ENCODE data around the gene GPX4.
"Not testable (repeated sequence)": the region's sequence is repeated elsewhere in the genome, so short reads cannot be mapped to it uniquely, and the experiment has no call there.

GPX4 gene

DNA sequence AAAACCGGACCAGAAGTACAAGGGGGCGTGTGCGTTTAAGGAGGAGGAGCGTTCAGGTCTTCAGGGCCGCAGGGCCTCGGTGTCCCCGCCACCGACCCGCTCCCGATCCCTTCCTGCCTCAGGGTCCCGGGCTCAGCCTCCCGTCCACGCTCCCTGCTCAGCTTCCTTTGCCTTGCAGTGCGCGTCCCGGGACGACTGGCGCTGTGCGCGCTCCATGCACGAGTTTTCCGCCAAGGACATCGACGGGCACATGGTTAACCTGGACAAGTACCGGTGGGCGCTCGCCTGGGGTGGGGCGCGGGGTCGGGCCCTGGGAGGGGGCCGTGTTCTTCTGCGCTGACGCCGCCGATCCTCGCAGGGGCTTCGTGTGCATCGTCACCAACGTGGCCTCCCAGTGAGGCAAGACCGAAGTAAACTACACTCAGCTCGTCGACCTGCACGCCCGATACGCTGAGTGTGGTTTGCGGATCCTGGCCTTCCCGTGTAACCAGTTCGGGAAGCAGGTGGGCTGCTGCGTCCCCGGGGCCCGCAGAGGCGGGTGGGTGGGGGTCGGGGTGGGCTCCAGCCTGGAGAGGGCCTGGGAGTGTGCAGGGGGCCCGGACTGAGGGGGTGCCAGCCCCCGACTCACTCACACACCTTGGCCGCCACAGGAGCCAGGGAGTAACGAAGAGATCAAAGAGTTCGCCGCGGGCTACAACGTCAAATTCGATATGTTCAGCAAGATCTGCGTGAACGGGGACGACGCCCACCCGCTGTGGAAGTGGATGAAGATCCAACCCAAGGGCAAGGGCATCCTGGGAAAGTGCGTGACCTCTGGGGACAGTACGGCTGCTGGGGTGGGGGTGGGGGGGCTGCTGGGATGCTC, 1.4 kb downstream of the GPX4 start:
- DNase-seq, result no peak

DNA sequence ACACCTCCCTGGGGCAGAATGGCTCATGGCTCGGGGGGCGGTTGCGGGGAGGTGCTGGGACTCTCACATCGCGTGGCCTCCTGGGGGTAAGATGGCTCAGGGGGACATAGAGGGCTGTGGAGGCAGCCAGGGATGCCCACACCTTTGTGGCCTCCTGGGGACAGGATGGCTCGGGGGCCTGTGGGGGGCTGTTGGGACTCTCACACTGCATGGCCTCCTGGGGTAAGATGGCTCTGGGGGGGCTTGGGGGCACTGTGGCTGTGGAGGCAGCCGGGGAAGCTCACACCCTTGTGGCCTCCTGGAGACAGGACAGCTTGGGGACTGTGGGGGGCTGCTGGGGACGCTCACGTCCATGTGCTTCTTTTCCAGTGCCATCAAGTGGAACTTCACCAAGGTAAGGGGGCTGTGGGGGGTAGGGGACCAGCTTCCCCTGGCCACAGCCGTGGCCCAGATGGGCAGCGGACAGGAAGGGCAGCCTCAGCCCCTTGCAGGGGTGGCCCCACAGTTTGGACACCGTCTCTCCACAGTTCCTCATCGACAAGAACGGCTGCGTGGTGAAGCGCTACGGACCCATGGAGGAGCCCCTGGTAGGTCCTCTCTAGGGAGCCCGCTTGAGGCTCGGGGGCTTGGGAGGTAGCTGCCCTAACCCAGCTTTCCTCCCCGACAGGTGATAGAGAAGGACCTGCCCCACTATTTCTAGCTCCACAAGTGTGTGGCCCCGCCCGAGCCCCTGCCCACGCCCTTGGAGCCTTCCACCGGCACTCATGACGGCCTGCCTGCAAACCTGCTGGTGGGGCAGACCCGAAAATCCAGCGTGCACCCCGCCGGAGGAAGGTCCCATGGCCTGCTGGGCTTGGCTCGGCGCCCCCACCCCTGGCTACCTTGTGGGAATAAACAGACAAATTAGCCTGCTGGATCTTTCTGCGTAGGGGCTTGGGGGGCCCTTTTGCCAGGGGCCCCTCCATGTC, 2.4 kb downstream of the GPX4 start:
- DNase-seq, result no peak

DNA sequence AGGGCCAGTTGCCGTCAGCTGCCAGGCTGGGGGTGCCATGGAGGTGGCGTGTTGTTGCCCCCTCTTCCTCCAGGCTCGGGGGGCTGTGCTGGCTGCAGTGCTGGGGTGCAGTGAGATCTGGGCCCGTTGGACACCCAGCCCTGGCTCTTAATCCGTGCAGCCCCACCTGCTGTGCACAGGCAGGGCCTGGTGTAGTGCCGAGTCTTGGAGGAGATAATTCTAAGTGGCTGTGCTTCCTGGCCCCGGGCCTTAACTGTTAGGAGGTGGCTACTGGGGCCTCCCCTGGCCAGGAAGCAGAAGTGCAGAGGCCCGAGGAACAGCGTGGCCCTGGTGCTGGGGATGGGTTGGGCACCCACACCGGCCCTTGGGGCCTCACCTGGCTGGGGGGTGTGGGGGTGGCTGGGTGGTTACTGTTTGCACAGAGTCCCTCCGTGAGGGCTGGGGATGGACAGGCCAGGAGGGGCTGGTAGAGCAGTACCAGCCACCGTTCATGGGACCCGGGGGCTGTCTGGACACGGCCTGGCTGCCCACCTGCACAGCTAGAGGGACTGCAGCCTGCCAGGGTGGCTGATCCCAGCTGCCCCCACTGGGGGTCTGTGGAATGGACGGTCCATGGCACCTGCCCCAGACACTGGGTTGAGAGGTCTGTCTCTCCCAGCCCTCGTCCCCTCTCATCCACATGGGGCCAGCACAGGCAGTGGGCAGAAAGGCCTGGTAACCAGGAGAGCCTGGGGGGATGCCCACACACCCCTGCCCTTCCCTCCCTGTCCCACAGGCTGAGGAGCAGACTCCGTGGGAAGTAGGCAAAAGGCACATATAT, 3.3 kb downstream of the GPX4 start:
- DNase-seq, result no peak

DNA sequence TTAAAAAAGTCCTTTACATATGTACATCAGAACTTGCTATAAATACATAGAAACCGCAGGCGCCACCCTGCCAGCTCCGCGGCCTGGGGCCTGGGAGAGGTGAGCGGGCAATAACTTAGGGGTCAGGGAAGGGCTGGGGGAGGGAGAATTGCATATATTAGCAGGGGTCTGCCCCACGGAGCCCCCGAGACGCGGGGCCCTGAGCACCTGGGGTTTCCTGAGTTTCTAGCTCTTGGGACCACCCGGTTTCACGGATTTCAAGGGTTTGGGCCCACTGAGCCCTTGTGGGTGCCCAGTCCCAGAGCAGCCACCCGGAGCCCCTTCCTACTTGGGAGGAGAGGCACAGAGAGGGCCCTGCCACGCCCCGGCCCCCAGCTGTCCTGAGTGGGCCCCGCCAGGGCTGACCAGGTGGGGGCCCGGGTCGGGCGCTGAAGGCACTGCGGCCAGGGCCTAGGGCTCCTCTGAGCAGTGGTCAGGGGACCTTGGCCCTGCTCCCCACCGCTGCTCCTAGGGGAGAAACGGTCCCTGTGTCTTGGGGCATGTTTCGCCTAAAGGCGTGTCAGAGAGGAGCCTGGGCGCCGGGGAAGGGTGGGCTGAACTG, 4.0 kb downstream of the GPX4 start:
- DNase-seq, result no peak

DNA sequence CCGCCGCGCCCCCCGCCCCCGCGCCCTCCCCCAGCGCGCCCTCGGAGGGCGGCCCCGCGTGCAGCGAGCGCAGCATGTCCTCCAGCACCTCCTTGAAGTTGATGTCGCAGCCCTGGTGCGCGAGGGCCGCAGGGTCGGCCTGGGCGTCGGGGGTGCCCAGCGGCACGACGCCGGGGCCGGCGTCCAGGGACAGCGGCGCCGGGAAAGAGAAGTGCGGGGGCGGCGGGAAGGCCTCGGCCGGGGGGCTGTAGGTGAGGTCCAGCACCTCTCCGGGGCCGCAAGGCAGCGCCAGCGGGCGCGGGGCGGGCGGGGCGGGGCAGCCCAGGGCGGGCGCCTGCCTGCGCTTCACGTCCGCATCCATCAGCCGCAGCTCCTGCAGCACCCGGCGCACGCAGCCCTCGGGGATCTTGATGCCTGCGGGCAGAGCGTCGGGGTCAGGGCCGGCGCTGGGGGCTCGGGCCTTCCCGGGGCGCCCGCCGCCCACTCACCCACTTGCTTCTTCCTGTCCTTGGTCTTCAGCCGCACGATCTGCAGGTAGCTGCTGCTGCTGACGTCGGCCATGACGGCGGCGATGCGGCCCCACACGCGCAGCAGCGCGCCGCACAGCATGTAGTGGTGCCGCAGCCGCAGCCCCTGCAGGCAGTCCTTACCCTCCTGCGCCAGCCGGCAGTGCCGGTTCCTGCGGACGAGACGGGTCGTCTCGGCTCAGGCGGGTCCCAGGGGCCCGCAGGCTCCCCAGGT, 4.7 kb downstream of the GPX4 start:
- DNase-seq, result no peak

DNA sequence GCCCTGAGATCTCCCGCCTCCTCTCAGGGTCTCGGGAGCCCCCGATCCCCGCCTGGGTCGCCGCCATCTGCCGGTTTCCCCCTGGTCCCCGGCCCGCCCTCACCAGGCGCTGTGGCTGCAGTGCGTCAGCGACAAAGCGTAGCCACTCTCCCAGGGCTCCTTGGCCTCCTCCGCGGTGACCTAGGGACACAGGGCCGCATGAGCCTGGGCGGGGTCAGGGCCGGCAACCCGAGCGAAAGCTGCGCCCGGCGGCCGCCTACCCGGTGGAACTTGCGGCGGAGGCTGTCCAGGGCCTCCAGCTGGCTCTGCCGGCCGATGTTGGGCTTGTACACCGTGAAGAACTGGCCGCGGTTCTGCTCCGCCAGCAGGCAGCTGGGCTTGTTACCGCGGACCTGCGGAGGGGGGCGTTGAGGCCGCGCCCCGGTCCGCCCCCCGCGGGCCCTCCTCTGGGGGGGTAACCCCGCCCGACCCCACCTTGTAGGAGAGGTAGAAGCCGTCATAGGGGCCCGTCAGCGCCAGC, 5.3 kb downstream of the GPX4 start:
- no peak for DNase-seq

DNA sequence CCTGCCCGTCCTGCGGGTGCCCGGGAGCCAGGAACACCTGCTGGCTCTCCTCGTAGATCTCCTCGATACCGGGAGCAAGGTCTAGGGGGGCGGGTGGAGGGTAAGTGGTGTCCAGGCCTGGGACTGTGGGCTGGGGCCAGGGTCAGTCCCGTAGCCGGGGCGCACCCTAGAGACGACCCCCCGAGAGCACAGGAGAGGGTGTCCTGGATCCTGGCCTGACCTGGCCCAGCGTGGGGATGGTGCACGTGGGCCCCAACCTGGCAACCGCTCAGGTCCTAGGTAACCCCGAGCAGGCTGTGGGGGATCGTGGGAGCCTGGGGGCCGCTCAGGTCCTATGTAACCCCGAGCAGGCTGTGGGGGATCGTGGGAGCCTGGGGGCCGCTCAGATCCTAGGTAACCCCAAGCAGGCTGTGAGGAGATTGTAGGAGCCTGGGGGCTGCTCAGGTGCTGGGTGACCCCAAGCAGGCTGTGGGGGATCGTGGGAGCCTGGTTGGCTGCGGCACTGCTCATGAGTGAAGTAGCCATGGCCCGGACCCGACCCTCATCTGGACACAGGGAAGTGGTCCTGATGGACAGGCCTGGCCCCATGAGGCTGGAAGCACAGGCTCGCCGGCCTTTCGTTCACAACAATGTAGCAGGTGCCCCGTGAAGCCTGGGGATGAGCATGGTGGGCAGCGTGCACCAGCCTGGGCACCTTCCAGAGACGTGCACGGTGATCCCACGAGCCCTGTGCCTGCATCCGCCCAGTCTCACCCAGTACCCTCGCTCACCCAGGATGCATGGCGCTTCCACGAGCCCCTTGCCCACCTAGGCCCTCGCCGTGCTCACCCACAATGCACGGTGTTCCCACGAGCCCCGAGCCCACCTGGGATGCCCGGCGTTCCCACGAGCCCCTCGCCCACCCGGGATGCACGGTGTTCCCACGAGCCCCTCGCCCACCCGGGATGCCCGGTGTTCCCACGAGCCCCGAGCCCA, 6.2 kb downstream of the GPX4 start:
- no peak for DNase-seq

DNA sequence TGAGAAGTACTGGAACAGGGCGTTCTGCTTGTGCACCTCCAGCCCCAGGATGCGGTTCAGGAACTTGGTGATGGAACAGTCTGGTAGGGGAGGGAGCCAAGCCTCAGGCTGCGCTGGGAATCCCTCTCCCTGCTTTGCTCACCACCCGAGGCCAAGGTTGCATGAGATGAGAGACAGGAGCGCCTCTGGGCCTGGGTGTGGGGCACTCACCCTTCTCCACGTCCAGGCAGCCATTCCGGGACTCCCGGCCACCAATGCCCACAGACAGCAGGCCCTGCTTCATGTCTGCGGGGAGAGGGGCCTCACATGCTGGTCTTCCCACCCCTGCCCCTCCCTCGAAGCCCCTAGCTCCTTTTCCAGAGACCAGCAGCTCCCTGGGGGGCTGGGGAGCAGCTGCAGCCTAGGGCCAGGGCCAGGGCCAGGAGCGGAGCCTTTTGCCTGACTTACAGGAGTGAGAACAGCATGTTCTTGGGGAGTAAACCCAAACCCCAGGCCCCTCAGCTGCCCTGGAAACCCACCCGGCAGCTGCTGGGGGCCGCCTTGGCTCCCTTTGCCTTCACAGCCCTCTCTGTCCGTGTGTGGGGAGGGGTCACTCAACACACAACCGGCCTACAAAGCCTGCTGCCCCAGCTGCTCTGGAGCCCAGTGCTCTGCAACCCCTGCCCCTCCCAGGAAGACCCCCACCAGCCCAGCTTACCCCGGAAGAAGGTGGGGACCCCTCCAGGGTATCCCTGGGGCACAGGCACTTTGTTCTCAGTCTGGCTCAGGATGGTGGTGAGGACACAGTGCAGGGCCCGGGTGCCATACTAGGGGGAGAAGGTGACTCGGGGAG, 7.2 kb downstream of the GPX4 start:
- DNase-seq, result no peak

DNA sequence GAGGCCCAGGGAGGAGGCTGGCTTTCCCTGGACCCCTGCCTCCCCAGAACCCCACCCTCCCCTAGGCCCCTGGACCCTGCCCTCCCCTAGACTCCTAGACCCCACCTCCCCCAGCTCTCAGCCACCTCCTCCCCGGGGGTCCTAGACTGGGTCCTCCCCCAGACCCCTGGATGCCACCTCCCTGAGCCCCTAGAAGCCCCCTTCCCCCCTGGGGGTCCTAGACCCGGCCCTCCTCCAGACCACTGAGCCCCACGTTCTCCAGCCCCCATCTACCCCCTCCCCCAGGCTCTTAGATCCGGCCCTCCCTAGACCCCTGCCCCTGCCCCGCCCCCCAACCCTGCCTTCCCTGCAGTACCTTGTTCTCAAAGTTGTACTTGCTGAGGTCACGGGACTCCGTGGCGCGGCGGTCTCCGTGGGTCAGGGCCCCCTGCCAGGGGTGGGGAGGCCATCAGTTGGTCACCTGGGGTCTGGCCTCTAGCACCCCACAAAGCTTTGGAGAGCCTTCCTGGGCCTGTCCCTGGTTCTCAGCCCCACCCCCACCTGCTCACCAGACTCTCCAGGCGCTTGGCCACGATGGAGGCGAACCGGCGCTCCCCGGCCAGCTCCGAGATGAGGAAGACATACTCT, 8.0 kb downstream of the GPX4 start:
- no peak for DNase-seq

DNA sequence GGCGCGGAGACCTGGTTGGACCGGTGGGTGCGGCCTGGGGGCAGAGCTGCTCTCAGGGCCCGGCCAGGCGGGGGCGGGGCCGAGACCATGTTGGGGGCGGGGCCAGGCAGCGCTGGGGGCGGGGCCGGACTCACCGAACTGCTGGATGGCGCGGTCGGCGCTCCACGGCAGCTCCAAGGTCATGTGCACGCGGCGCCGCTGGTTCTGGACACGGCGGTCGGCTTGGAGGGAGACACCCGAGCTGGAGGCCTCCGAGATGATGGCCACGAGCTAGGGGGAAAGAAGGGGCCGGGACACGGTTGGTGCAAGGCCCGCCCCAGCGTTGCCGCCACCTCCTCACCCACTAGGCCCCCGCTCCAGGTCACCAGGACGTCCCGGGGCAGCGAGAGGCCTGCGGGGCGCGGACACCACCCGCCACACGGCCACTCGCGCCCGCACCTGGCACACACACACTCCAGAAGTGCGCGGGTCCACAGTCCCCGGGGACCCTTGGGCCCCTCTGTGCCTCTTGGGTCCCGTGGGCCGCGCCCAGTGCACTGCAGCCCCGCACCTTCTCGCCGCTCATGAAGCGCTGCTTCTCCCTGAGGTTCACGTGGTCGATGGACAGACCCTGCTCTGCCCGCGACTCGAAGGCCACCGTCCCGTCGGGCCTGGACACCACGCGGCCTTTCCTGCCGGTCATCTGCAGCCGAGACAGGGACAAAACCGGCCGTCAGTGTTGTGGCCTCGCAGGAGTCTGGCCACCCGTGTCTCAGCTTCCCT, 8.7 kb downstream of the GPX4 start:
- no peak for DNase-seq

DNA sequence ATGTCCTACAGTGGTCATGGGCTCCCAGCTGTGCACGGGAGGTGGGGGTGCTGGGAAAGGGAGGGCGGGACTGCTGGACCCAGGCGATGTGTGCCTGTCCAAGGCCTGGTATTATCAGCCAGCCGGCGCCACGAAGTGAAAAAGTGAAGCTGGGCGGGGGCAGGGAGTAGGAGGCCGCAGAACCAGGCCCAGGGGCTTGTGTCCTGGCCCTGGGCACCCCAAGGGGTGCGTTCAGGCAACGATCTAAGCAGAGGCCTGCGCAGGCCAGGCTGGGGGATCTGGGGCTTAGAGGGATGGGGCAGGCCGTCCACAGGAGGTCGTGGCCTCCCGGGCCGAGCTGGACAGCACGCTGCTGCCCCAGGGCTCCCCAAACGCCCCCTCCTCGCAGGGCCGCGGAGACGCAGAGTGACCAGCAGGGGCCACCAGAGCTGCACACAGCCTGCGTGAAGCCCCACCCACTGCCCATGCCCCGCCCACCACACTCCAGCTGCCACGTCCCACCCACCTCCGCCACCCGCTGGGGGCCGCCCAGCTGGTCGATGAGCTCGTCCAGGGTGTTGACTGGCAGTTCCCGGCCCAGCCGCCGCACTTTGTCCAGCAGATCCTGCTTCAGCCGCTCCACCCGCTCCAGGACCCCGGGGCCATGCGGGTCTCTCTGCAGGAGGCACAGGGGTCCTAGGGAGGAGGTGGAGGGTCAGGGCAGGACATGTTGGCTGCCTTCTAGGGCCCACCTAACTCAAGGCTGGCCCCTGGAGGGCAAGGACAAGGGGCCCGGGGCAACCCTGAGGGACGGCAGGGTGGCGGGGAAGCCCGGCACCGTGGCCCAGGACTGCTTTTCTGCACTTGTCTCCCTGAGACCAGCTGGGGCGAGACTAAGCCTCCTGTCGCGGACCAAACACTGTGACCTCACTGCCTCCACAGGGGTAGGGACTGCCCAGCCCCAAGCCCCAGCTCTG, 9.5 kb downstream of the GPX4 start:
- no peak for DNase-seq

DNA sequence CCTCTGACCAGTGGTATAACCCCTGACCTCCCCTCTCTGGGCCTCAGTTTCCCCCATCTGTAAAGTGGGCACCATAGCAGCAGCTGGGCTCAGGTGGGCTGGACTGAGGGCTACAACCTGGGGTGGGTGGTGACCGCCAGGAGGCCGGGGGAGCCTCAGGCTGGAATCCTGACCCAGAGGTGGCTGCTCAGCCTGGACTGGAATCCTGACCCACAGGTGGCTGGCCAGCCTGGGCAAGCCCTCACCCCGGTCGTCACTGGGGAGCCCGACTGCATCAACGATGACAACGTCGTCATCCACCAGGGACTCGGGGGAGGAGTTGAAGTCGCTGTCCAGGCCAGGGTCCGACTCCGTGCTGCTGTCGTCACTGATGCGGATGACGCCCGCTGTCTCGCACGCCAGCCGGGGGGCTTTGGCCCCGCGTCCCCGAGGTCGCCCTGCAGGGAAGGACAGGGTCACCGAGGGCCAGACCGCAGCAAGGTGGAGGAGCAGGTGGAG, 10.2 kb downstream of the GPX4 start:
- DNase-seq, result no peak

DNA sequence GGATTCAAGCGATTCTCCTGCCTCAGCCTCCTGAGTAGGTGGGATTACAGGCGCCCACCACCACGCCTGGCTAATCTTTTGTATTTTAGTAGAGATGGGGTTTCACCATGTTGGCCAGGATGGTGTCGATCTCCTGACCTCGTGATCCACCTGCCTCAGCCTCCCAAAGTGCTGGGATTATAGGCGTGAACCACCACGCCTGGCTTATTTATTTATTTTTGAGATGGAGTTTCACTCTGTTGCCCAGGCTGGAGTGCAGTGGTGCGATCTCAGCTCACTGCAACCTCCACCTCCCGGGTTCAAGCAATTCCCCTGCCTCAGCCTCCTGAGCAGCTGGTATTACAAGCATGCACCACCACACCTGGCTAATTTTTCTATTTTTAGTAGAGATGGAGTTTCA, 10.9 kb downstream of the GPX4 start:
- not testable (repeated sequence) for DNase-seq

DNA sequence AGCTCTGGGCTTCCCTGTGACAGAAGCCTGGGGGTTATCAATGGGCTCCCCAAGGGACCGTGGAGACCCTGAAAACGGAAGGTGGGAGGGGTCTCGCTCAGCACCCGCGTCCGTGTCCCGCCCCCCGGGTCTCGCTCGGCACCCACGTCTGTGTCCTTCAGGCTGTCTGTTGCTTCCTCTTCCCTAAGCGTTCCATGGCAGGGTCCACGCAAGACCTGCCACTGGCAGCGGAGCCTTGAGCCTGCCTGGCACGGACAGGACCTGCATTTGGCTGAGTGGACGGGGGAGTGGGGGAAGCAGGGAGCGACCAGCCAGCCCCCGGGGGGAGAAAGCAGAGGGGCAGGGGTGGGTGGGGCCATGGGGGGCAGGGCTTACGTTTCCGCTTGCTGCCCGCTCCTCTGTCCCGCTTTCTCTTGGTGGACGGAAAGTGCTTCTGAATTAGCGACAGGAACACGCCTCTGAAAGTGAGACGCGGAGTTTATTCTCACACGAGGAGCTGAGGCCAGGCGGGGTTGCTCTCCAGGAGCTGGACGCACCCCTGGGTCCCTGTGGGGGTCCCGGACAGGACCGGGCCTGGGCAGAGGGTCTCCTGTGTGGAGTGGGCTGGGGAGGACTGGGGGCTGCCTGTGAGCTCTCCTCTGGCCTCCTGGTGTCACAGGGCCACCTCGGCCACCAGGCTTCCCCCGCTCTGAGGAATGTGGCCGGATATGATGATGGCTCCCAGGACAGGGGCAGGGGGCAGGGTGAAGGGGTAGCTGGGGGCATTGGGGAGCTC, 12.0 kb downstream of the GPX4 start:
- DNase-seq, result no peak

DNA sequence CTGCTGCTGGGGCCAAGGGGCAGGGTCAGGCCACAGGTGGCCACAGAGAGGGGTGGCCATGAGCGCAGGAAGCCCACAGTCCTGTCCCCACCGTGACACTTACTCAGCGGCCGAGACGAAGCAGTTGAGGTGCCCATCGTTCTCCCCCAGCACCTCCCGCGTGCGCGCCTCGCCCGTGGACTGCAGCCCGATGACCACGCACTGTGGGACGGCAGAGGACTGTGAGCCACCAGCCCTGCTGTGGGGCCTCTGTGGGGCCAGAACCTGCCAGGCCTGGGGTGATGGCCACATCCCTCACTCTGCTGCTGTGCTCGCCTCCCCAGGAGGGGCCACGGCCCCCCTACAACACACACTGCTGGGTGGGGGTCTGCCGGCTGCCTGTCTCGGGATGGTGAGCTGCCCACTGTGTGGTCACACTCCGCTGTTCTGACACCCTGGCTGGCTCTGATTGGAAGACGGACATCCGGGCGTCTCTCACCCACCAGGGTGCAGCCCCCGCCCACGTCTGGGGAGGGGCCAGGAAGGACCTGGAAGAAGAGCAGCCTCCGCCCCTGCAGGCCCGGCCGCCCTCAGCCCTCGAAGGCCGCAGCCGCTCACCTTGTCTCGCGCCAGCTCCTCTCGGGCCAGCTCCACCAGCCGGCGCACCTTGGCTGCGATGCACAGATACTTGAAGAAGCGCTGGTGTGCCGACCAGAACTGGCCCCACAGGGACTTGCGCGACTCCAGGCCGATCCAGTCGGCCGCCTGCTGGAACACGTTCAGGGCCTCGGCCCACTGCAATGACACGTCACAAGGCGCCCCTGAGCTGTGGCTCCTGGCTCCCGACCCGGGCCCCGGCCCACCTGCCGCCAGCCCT, 13.2 kb downstream of the GPX4 start:
- no peak for DNase-seq
